Stimulated activated CD4-positive, alpha-beta T cell treated with anti-CD3 and anti-CD28 coated beads, Interleukin-2, amount 100 ng/mL, for 24 hours (primary cell): ENCODE data around the gene MEGF10.

Experiments used
- DNase-seq, 2 donors: peaks; one replicate each; pipeline ENCODE4 v3.0.0-alpha.2; 2020

MEGF10 gene

GRCh38 chr5:127330116-127330515 is 39.5 kb downstream of the MEGF10 start:
- DNase-seq = no peak

- no peak for DNase-seq
Observed at GRCh38 chr5:127331890-127332649, 41.5 kb downstream of the MEGF10 start.

- DNase-seq = no peak
Observed at GRCh38 chr5:127333483-127333882, 42.9 kb downstream of the MEGF10 start.

- no peak for DNase-seq
Observed at GRCh38 chr5:127335381-127335780, 44.8 kb downstream of the MEGF10 start.

DNA sequence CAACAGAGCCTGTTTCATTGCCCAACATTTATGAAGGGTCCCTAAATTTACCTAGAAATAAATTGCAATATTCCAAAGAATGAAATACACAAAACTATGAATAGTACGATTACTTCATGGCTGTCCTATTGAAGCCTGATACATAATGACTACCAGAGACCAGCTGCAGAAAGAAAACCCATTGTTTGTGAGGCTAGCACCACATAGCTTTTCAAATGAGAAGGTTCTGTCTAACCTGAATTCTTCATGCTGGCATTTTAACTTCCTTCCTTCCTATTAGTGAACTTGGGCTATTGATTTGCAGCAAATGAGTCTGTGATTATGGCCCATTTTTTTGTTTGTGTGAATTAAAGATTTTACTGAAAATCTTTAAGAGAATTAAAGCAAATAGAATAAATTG is 47.3 kb downstream of the MEGF10 start:
- no peak for DNase-seq

- DNase-seq = no peak
Observed at GRCh38 chr5:127338501-127338900, 47.9 kb downstream of the MEGF10 start.

DNA sequence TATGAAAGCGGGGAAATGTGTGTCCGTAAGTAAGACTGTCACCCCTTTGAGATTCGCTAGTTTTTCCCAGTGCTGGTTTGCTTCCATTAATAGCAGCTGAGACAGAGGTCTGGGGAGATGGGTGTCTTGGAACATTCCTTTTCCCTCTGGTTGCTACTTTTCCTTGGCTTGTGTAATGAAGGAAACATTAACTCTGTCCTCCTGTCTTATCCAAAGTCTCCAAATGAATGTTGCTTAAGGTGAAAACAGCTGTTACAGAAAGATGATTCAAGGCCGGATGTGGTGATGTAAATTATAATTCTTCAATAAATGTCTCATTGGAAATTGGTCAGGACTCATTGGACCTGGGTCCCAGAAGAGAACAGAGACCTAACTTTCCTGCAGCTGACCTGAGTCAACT is 50.0 kb downstream of the MEGF10 start:
- no peak for DNase-seq

DNA sequence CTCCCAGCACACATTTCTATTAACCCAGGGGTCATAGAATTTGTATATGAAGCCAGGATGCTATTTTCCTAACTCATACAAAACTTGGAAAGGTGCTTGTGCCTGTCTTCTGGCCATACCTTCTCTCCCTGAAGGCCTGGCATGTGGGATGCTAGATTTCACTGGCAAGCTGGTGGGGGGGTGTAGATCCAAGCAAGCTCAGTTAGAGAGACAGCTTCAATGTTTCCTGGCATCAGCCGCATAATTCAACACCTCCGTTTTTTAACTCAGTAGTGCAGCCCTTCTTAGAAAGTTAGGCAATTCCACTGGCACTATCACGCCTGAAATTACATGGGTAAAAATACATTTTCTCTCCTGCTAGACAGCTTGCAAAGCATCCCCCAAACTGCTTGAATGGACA is 51.8 kb downstream of the MEGF10 start:
- no peak for DNase-seq

DNA sequence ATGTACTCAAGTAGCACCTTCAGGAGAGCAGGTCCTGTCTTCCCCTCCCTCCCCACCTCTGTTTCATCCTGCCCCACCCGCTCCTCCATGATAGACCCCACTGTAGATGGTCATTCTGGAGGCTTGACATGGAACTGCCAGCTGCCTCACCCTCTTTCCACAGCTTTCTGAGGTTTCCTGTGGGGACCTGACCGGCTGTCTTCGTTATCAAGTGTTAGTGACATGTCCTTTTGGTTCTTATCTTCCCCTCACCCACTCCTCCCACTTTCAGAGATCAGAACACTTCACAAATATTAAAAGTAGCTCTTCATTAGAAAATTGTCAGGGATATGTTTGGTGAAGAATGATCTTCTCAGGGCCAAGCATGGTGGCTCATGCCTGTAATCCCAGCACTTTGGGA is 52.7 kb downstream of the MEGF10 start:
- no peak for DNase-seq

GRCh38 chr5:127343866-127344265 is 53.3 kb downstream of the MEGF10 start:
- no peak for DNase-seq

DNA sequence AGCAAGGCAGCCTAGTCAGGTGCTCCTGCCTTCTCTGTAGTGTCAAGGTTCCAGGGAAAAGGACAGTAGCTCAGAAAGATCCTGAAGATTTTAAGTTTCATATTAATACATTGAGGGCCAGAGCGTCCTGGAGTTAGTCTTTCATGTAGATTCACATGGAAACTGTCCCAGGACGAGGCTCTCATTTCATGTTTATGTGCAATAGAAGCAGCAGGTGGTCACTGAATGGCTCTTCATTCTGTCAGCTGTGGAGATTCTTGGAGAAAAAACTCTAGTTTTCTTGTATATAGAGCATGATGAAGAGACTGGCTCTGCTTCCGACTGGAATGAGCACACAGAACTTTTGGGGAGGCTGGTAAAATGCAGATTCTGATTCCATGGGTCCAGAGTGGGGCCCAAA is 54.3 kb downstream of the MEGF10 start:
- no peak for DNase-seq

DNA sequence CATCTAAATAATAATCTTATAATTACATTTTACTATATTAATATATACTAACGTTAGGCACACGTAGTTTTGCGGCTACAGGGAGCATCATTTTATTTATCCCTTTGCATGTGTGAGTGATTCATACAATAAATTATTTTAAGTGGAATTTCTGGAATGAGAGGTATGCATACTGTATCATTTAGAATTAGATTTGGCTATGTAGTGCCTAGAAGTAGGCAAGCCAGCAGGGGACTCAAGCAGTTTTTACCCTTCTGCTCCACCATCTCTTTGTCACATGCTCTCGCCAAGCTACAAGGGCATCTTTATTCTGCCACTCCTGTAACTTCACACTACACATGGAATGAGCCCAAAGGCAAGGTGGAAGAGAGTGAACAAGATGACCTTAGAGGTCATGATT is 60.8 kb downstream of the MEGF10 start:
- no peak for DNase-seq

- DNase-seq = no peak
Observed at GRCh38 chr5:127352068-127352467, 61.5 kb downstream of the MEGF10 start.

GRCh38 chr5:127353327-127353726 is 62.7 kb downstream of the MEGF10 start:
- DNase-seq = no peak

DNA sequence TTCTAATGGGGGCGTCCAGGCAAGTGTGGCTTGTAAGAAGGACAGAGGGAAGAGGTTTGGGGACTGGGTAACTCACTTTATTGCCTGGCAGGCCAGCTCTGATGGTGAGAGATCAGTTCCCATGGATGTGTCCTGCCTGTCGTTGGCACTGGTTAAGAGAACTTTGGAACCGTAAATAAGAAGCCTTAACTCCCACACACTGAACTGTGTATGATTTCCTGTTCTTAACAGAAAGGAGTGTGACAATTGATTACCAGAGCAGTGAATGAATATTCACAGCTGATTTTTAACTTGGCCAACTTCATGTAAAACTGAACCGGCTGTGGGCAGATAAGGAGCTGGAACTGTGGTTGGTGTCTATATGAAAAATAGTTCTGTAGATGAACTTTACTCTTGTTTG is 63.2 kb downstream of the MEGF10 start:
- DNase-seq = no peak

- no peak for DNase-seq
Observed at GRCh38 chr5:127355337-127355736, 64.7 kb downstream of the MEGF10 start.

DNA sequence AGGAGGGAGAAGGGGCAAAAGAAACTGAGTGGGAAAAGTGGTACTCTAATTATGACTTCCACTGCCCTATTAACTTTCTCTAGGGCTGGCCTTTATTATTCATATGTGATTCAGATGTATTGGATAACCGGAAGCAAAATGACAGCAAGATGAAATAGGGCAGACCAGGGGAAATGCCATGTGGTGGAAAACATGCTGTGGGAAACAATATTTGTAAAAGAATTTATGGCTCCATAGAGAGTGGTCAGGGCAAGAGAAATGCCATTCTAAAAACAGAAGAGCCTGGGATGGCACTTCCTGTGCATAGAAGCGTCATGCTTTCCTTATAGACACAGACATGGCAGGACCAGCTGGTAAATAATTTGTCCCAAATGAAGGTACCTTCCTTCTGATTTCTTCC is 67.7 kb downstream of the MEGF10 start:
- no peak for DNase-seq

DNA sequence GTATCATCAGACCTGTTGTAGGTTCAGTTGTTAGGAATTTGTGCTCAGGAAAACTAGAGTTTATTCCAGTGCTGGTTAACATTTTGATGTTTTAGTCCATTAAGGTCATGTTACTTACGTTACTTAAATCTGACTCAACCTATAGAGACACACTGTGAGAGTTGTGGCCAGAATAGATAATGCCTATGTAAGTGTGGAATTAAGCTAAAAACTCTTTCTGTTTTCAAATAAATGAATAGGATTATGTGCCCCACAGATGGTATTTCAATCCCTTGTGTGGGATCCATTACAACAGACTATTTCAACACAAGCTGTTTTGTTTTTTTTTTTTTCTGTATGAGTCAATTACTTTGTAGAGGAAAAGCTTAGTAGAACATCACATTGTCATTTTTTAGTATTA is 68.1 kb downstream of the MEGF10 start:
- DNase-seq = no peak

GRCh38 chr5:127359502-127359901 is 68.9 kb downstream of the MEGF10 start:
- DNase-seq = no peak

- no peak for DNase-seq
Observed at GRCh38 chr5:127363403-127363802, 72.8 kb downstream of the MEGF10 start.

- no peak for DNase-seq
Observed at GRCh38 chr5:127367029-127367428, 76.4 kb downstream of the MEGF10 start.

DNA sequence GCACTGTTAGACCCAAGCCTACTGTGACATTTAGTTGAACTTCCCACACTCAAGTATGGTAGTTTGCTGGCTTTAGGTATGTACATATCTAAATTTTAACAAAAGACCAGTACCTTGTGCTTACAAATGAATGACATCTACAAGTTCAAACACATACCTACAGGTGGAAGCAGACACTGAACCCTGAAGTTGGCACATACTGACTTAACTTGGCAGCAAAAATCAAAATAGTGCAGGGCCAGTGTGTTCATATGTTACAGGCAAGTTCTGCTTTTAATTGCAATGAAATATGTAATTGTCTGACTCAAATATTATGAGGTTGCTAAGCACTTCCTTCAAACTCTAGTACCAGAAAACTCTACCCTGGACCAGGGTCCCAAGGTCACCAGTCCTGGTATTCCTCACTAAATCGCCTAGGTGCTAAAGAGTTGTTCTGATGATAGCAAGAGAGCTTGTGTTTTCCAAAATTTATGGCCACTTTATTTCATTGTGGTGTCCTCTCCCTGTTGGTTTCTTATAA is 77.4 kb downstream of the MEGF10 start:
- DNase-seq = no peak

GRCh38 chr5:127369796-127370195 is 79.2 kb downstream of the MEGF10 start:
- no peak for DNase-seq

GRCh38 chr5:127370631-127371030 is 80.0 kb downstream of the MEGF10 start:
- DNase-seq = no peak

GRCh38 chr5:127373858-127374491 is 83.4 kb downstream of the MEGF10 start:
- no peak for DNase-seq
